Neural progenitor cell (in vitro differentiated cells): ENCODE data around the gene ABCC2.
"Not testable (repeated sequence)": the region's sequence is repeated elsewhere in the genome, so short reads cannot be mapped to it uniquely, and the experiment has no call there.

Experiments used
- EZH2 ChIP-seq: fragments of 200-600 bp; sonication (generic); IDR thresholded peaks from 2 replicates; pipeline ENCODE4 v1.6.1; 2017; ENCODE audit warnings: antibody characterized with exemption, mild to moderate bottlenecking, moderate library complexity
- EZH2phosphoT487 ChIP-seq: fragments of 200-600 bp; sonication (generic); IDR thresholded peaks from 2 replicates; pipeline ENCODE4 v1.6.1; 2017; ENCODE audit warnings: antibody characterized with exemption
- TF ChIP-seq, protein P1 (sequence below): fragments of 200-600 bp; sonication (generic); IDR thresholded peaks from 2 replicates; pipeline ENCODE4 v1.5.1; 2017; ENCODE audit warnings: antibody characterized with exemption, mild to moderate bottlenecking

DNA sequence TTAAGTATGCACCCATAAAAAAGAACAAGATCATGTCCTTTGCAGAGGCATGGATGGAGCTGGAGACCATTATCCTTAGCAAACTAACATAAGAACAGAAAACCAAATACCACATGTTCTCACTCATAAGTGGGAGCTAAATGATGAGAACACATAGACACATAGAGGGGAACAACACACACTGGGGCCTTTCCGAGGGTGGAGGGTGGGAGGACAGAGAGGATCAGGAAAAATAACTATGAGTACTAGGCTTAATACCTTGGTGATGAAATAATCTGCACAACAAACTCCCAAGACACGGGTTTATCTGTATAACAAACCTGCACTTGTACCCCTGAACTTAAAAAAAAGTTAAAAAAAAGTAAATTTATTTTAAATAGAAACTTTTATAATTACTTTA lies 36.3 kb upstream of the ABCC2 start:
- TF ChIP-seq, protein P1, sequence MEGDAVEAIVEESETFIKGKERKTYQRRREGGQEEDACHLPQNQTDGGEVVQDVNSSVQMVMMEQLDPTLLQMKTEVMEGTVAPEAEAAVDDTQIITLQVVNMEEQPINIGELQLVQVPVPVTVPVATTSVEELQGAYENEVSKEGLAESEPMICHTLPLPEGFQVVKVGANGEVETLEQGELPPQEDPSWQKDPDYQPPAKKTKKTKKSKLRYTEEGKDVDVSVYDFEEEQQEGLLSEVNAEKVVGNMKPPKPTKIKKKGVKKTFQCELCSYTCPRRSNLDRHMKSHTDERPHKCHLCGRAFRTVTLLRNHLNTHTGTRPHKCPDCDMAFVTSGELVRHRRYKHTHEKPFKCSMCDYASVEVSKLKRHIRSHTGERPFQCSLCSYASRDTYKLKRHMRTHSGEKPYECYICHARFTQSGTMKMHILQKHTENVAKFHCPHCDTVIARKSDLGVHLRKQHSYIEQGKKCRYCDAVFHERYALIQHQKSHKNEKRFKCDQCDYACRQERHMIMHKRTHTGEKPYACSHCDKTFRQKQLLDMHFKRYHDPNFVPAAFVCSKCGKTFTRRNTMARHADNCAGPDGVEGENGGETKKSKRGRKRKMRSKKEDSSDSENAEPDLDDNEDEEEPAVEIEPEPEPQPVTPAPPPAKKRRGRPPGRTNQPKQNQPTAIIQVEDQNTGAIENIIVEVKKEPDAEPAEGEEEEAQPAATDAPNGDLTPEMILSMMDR: not testable (repeated sequence)
- not testable (repeated sequence) for TF ChIP-seq EZH2phosphoT487, EZH2
